ENCODE data around the gene PLGLB2. TPM values are rescaled to one million over a fixed set of nuclear protein-coding genes. Genes with fewer than 3 reads are reported as not detected.
"Not testable (repeated sequence)": the region's sequence is repeated elsewhere in the genome, so short reads cannot be mapped to it uniquely, and the experiment has no call there.

PLGLB2 gene
- total RNA-seq, 1 experiment from 2014 or later, result 0.77 TPM

- H3K9me3 Mint-ChIP-seq (ENCODE audit: unreplicated experiment); H3K4me1 Mint-ChIP-seq (ENCODE audit: low read depth, unreplicated experiment); POLR2A ChIA-PET; H3K27ac Mint-ChIP-seq (ENCODE audit: unreplicated experiment); H3K9me3 ChIP-seq; H3K4me3 Mint-ChIP-seq (ENCODE audit: unreplicated experiment); DNase-seq; intact Hi-C loops (cut with micrococcal nuclease; ENCODE audit: unreplicated experiment); H3K4me1 ChIP-seq; H3K27me3 ChIP-seq (replicated peaks; ENCODE audit: control insufficient read depth, insufficient read depth, low read length); CTCF ChIA-PET; H3K27me3 Mint-ChIP-seq (ENCODE audit: insufficient read depth, unreplicated experiment); BruUV-seq (replicated peaks); H3K4me3 ChIP-seq (ENCODE audit: low read depth, low read length); H3K36me3 ChIP-seq (ENCODE audit: control insufficient read depth, insufficient read depth, low read length); H3K36me3 Mint-ChIP-seq (ENCODE audit: insufficient read depth, unreplicated experiment): not testable (repeated sequence)
Observed at GRCh38 chr2:87743638-87744037, 4.2 kb upstream of the PLGLB2 start.

GRCh38 chr2:87745353-87745951 is 2.4 kb upstream of the PLGLB2 start:
- H3K4me1 ChIP-seq; H3K36me3 ChIP-seq (ENCODE audit: control insufficient read depth, insufficient read depth, low read length); H3K4me1 Mint-ChIP-seq (ENCODE audit: low read depth, unreplicated experiment); H3K27me3 Mint-ChIP-seq (ENCODE audit: insufficient read depth, unreplicated experiment); H3K4me3 Mint-ChIP-seq (ENCODE audit: unreplicated experiment); H3K36me3 Mint-ChIP-seq (ENCODE audit: insufficient read depth, unreplicated experiment); H3K27ac Mint-ChIP-seq (ENCODE audit: unreplicated experiment); CTCF ChIA-PET; POLR2A ChIA-PET; H3K9me3 Mint-ChIP-seq (ENCODE audit: unreplicated experiment); H3K9me3 ChIP-seq; H3K4me3 ChIP-seq (ENCODE audit: low read depth, low read length); intact Hi-C loops (cut with micrococcal nuclease; ENCODE audit: unreplicated experiment); BruUV-seq (replicated peaks); H3K27me3 ChIP-seq (replicated peaks; ENCODE audit: control insufficient read depth, insufficient read depth, low read length); DNase-seq: not testable (repeated sequence)

GRCh38 chr2:87748524-87748923 is 637 bp downstream of the PLGLB2 start:
- CTCF ChIA-PET; H3K36me3 Mint-ChIP-seq (ENCODE audit: insufficient read depth, unreplicated experiment); H3K4me3 ChIP-seq (ENCODE audit: low read depth, low read length); H3K4me3 Mint-ChIP-seq (ENCODE audit: unreplicated experiment); H3K9me3 Mint-ChIP-seq (ENCODE audit: unreplicated experiment); H3K9me3 ChIP-seq; H3K27ac Mint-ChIP-seq (ENCODE audit: unreplicated experiment); DNase-seq; BruUV-seq (replicated peaks); H3K4me1 ChIP-seq; POLR2A ChIA-PET; H3K4me1 Mint-ChIP-seq (ENCODE audit: low read depth, unreplicated experiment); H3K36me3 ChIP-seq (ENCODE audit: control insufficient read depth, insufficient read depth, low read length); intact Hi-C loops (cut with micrococcal nuclease; ENCODE audit: unreplicated experiment); H3K27me3 Mint-ChIP-seq (ENCODE audit: insufficient read depth, unreplicated experiment); H3K27me3 ChIP-seq (replicated peaks; ENCODE audit: control insufficient read depth, insufficient read depth, low read length): not testable (repeated sequence)

GRCh38 chr2:87750560-87750959 is 2.7 kb downstream of the PLGLB2 start:
- POLR2A ChIA-PET; H3K27me3 Mint-ChIP-seq (ENCODE audit: insufficient read depth, unreplicated experiment); H3K9me3 ChIP-seq; H3K4me3 ChIP-seq (ENCODE audit: low read depth, low read length); H3K27me3 ChIP-seq (replicated peaks; ENCODE audit: control insufficient read depth, insufficient read depth, low read length); H3K4me1 Mint-ChIP-seq (ENCODE audit: low read depth, unreplicated experiment); H3K9me3 Mint-ChIP-seq (ENCODE audit: unreplicated experiment); H3K36me3 ChIP-seq (ENCODE audit: control insufficient read depth, insufficient read depth, low read length); CTCF ChIA-PET; H3K4me1 ChIP-seq; H3K36me3 Mint-ChIP-seq (ENCODE audit: insufficient read depth, unreplicated experiment); intact Hi-C loops (cut with micrococcal nuclease; ENCODE audit: unreplicated experiment); H3K4me3 Mint-ChIP-seq (ENCODE audit: unreplicated experiment); BruUV-seq (replicated peaks); H3K27ac Mint-ChIP-seq (ENCODE audit: unreplicated experiment); DNase-seq: not testable (repeated sequence)

- H3K4me1 Mint-ChIP-seq (ENCODE audit: low read depth, unreplicated experiment); H3K4me3 Mint-ChIP-seq (ENCODE audit: unreplicated experiment); H3K27me3 Mint-ChIP-seq (ENCODE audit: insufficient read depth, unreplicated experiment); H3K36me3 ChIP-seq (ENCODE audit: control insufficient read depth, insufficient read depth, low read length); H3K27me3 ChIP-seq (replicated peaks; ENCODE audit: control insufficient read depth, insufficient read depth, low read length); DNase-seq; H3K9me3 Mint-ChIP-seq (ENCODE audit: unreplicated experiment); H3K36me3 Mint-ChIP-seq (ENCODE audit: insufficient read depth, unreplicated experiment); BruUV-seq (replicated peaks); CTCF ChIA-PET; H3K27ac Mint-ChIP-seq (ENCODE audit: unreplicated experiment); H3K9me3 ChIP-seq; H3K4me3 ChIP-seq (ENCODE audit: low read depth, low read length); H3K4me1 ChIP-seq; intact Hi-C loops (cut with micrococcal nuclease; ENCODE audit: unreplicated experiment); POLR2A ChIA-PET: not testable (repeated sequence)
Observed at GRCh38 chr2:87754759-87755158, 6.9 kb downstream of the PLGLB2 start.

Other genes starting within 250 kb of the PLGLB2 start
- gene RGPD2, start 77.7 kb downstream of the PLGLB2 start, total RNA-seq (2022), result 0.32 and 1.4 TPM in 2 replicates

All from Caco-2 (cell line).